GM23248 (cell line): Measurements from ENCODE around the gene MED12. TPM values are rescaled to one million over a fixed set of nuclear protein-coding genes. Genes with fewer than 3 reads are reported as not detected.

ENCODE experiments used
- DNase-seq: peaks from one replicate; pipeline ENCODE4 v3.0.0-alpha.2; 2015
- H2AFZ ChIP-seq: fragments of 200-600 bp; sonication (generic); 2 replicates; pipeline ENCODE4 v1.6.1; 2016; ENCODE audit warnings: antibody characterized with exemption
- H3F3A ChIP-seq: fragments of 200-600 bp; sonication (generic); 2 replicates; pipeline ENCODE4 v1.6.1; 2016; ENCODE audit warnings: mild to moderate bottlenecking, antibody characterized with exemption, mixed run types; ENCODE audit not compliant: insufficient read depth
- H3K27ac ChIP-seq: fragments of 200-600 bp; sonication (generic); 2 replicates; pipeline ENCODE4 v1.5.1; 2016; ENCODE audit warnings: mild to moderate bottlenecking
- H3K27me3 ChIP-seq: fragments of 200-600 bp; sonication (generic); replicated peaks from 2 replicates; pipeline ENCODE4 v1.6.1; 2016; ENCODE audit warnings: mild to moderate bottlenecking; ENCODE audit not compliant: insufficient read depth
- H3K36me3 ChIP-seq: fragments of 200-600 bp; sonication (generic); 2 replicates; pipeline ENCODE4 v1.6.1; 2016; ENCODE audit warnings: low read depth, mild to moderate bottlenecking
- H3K4me1 ChIP-seq: fragments of 200-600 bp; sonication (generic); 2 replicates; pipeline ENCODE4 v1.6.1; 2016; ENCODE audit warnings: mild to moderate bottlenecking; ENCODE audit not compliant: insufficient read depth
- H3K4me2 ChIP-seq: fragments of 200-600 bp; sonication (generic); one replicate; pipeline ENCODE4 v1.6.1; 2016; ENCODE audit warnings: mild to moderate bottlenecking; ENCODE audit not compliant: unreplicated experiment
- H3K4me3 ChIP-seq: fragments of 200-600 bp; sonication (generic); 2 replicates; pipeline ENCODE4 v1.5.1; 2016; ENCODE audit warnings: mild to moderate bottlenecking
- H3K79me2 ChIP-seq: fragments of 200-600 bp; sonication (generic); 2 replicates; pipeline ENCODE4 v1.6.1; 2016; ENCODE audit warnings: mild to moderate bottlenecking; ENCODE audit not compliant: insufficient read depth
- H3K9ac ChIP-seq: fragments of 200-600 bp; sonication (generic); 2 replicates; pipeline ENCODE4 v1.6.1; 2016; ENCODE audit warnings: mild to moderate bottlenecking
- H3K9me2 ChIP-seq: fragments of 200-600 bp; sonication (generic); 2 replicates; pipeline ENCODE4 v1.6.1; 2016; ENCODE audit warnings: mixed run types, mild to moderate bottlenecking, moderate library complexity; ENCODE audit not compliant: insufficient read depth
- H3K9me3 ChIP-seq: fragments of 200-600 bp; sonication (generic); one replicate; pipeline ENCODE4 v1.6.1; 2017; ENCODE audit warnings: low read depth
- H4K20me1 ChIP-seq: fragments of 200-600 bp; sonication (generic); 2 replicates; pipeline ENCODE4 v1.6.0; 2016; ENCODE audit not compliant: insufficient read depth
- EZH2 ChIP-seq: fragments of 200-600 bp; sonication (generic); IDR thresholded peaks from 2 replicates; pipeline ENCODE4 v1.6.1; 2018; ENCODE audit warnings: antibody characterized with exemption, mild to moderate bottlenecking; ENCODE audit not compliant: insufficient read depth, poor library complexity, severe bottlenecking
- EZH2phosphoT487 ChIP-seq: fragments of 200-600 bp; sonication (generic); IDR thresholded peaks from 2 replicates; pipeline ENCODE4 v1.6.1; 2018; ENCODE audit warnings: antibody characterized with exemption, moderate library complexity, mild to moderate bottlenecking, low read depth; ENCODE audit not compliant: insufficient read depth
- WGBS, 2 experiments: methylation state at CpG; one replicate each; pipeline ENCODE4 v1.1.6; 2015 to 2017; ENCODE audit warnings: low lambda C conversion rate in 2 of 2, low coverage in 1 of 2; ENCODE audit errors: missing lambda C conversion rate in 2 of 2; 5-methylcytosine and 5-hydroxymethylcytosine counted together
- in situ Hi-C: fragments of 300-500 bp; cut with MboI; formaldehyde crosslinking; loops from 2 replicates; pipeline ENCODE4 v1.15.0; 2020
- polyA plus RNA-seq: library from polyadenylated mRNA; unstranded; fragments of >200 nt; fragmentation: Nextera tagmentation; extraction: Ambion mirVana; gene quantifications from 2 replicates; pipeline ENCODE4 v1.2.1, GENCODE V29; 2016
- total RNA-seq: library from RNA; depleted of rRNA; stranded (reverse); fragments of >200 nt; shearing (Covaris generic); gene quantifications from 2 replicates; pipeline ENCODE4 v1.2.3, GENCODE V29; 2014

Gene MED12
- total and polyA plus RNA-seq, 2 experiments from 2014 or later: 10.0 to 14.9 TPM

DNA sequence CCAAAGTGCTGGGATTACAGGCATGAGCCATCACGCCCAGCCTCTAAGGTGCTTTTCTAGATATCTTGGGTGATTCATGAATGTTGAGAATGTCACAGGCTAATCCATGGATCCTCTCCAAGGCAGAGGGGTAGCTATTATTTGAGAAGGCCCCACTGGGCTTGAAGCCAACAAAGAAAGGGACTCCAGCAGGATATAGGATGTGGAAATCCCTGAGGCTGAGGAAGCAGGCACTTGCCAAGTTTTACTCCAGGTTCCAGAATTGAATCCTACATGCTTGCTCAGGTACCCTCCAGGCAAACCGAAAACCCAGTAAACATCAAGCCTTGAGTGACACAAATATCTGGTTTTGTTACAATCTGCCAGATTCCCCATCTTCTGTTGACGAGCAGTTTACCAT lies 42.1 kb downstream of the MED12 start:
- Histone ChIP-seq H3K4me1 (no peaks in the 10 kb centered on the region), H3K27ac (no peak overlapping the region), H3K9ac (no peak overlapping the region), H3K36me3 (no peaks in the 10 kb centered on the region), H3K9me3 (no peaks in the 10 kb centered on the region), H3K4me2 (no peak overlapping the region), H2AFZ (no peak overlapping the region), H3K79me2 (no peaks in the 10 kb centered on the region), H3K27me3 (no peaks in the 10 kb centered on the region), H3K4me3 (no peak overlapping the region), H4K20me1 (no peaks in the 10 kb centered on the region), H3F3A (no peaks in the 10 kb centered on the region), H3K9me2 (no peaks in the 10 kb centered on the region)
- WGBS, 2 experiments: 58 to 73% methylated on average over 2 to 3 of the region's 3 CpGs
- in situ Hi-C loops: loop anchor here (25.0 kb wide), 1 partner anchor 173 kb away; no protein-coding TSS in a partner anchor
- DNase-seq: no peak
- no peak for TF ChIP-seq EZH2

DNA sequence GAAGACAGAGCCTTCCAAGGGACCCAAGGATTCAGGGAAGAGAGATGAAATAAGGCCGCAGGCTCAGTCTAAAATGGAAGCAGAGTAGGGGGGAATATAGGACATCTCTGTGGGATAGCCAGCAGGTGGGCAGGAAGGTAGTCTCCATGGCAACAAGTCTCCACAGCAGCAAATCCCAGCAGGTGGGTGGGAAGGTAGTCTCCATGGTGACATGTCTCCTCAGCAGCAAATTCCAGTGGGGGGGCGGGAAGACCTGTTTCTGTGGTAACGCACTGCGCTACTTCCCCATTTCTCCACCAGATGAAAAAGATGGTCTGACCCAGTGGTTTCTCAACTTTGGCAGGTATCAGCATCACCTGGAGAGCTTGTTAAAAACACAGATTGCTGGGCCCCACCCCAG lies 44.6 kb downstream of the MED12 start:
- Histone ChIP-seq H3K36me3 (no peaks in the 10 kb centered on the region), H3K4me3 (no peak overlapping the region), H3K79me2 (no peaks in the 10 kb centered on the region), H4K20me1 (no peaks in the 10 kb centered on the region), H3K9me3 (no peaks in the 10 kb centered on the region), H3F3A (no peaks in the 10 kb centered on the region), H3K9me2 (no peaks in the 10 kb centered on the region), H2AFZ (no peak overlapping the region), H3K27me3 (no peaks in the 10 kb centered on the region), H3K4me1 (no peaks in the 10 kb centered on the region), H3K9ac (no peak overlapping the region), H3K4me2 (no peak overlapping the region), H3K27ac (no peak overlapping the region)
- 71 to 78% methylated on average over 4 of the region's 4 CpGs for WGBS, 2 experiments
- in situ Hi-C loops: loop anchor here (25.0 kb wide), 1 partner anchor 176 kb away; no protein-coding TSS in a partner anchor
- TF ChIP-seq EZH2 (no peak), EZH2phosphoT487 (no peak)
- DNase-seq: no peak

DNA sequence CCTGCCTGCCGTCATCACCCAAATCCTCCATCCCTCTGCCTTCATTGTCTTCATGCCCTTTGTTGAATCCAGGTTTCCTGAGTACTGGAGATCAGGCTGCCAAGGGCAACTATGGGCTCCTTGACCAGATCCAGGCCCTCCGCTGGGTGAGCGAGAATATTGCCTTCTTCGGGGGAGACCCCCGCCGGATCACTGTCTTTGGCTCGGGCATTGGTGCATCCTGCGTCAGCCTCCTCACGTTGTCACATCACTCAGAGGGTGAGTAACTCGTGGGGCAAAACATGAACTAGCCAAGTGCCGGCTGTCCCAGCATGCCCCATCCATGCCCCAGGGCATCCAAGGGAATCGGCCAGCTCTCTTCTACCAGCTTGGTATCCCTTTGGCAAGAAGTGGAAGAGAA lies 45.7 kb downstream of the MED12 start:
- in situ Hi-C loops: loop anchor here (25.0 kb wide), 1 partner anchor 177 kb away; no protein-coding TSS in a partner anchor

DNA sequence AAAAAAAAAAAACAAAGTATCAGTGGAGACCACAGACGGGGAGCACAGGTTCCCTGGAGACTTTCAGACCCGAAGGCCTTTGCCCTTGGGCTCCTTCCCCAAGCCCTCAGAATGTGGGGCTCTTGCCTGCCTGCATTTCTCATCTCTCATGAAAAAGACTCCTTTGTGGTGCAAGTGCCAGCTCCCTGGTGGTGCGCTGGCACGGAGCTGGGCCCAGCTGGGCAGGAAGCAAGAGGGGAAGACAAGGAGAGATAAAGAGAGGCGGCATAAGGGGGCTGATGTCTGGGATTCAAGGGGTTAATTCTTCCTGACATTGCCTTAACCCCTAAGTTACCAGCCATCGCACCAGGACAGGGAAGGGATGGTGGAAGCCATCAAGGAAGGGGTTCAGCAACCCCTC lies 48.1 kb downstream of the MED12 start:
- in situ Hi-C loops: loop anchor here (25.0 kb wide), 1 partner anchor 179 kb away; no protein-coding TSS in a partner anchor
- Histone ChIP-seq H3K27ac (no peak overlapping the region), H3K79me2 (no peaks in the 10 kb centered on the region), H3K9ac (no peak overlapping the region), H2AFZ (no peak overlapping the region), H3K4me1 (no peaks in the 10 kb centered on the region), H3K9me2 (no peaks in the 10 kb centered on the region), H4K20me1 (no peaks in the 10 kb centered on the region), H3K9me3 (no peaks in the 10 kb centered on the region), H3K4me2 (no peak overlapping the region), H3K36me3 (no peaks in the 10 kb centered on the region), H3F3A (no peaks in the 10 kb centered on the region), H3K27me3 (no peaks in the 10 kb centered on the region), H3K4me3 (no peak overlapping the region)
- DNase-seq: no peak
- WGBS, 2 experiments: 76 to 100% methylated on average over 2 to 6 of the region's 6 CpGs
- TF ChIP-seq EZH2phosphoT487 (no peak), EZH2 (no peak)

More for the DNA sequence above, 45.7 kb downstream of the MED12 start:
- 89 to 90% methylated on average over 9 to 12 of the region's 12 CpGs for WGBS, 2 experiments
- H4K20me1 ChIP-seq: no peaks in the 10 kb centered on the region
- no peak overlapping the region for H3K9ac ChIP-seq
- no peaks in the 10 kb centered on the region for H3K36me3 ChIP-seq
- no peaks in the 10 kb centered on the region for H3K27me3 ChIP-seq
- no peaks in the 10 kb centered on the region for H3K4me1 ChIP-seq
- no peaks in the 10 kb centered on the region for H3K9me2 ChIP-seq
- no peak for DNase-seq
- no peak for TF ChIP-seq EZH2phosphoT487
- TF ChIP-seq EZH2: no peak
- H3F3A ChIP-seq: no peaks in the 10 kb centered on the region
- H3K79me2 ChIP-seq: no peaks in the 10 kb centered on the region
- no peak overlapping the region for H2AFZ ChIP-seq
- no peak overlapping the region for H3K4me2 ChIP-seq
- no peak overlapping the region for H3K4me3 ChIP-seq
- H3K27ac ChIP-seq: no peak overlapping the region
- no peaks in the 10 kb centered on the region for H3K9me3 ChIP-seq
